ENCODE results near the gene ELMOD2.
A peak's percentile ranks its signal among the peaks of the same experiment; 100 is the strongest.
"Not testable (repeated sequence)": the region's sequence is repeated elsewhere in the genome, so short reads cannot be mapped to it uniquely, and the experiment has no call there.

ELMOD2 gene

GRCh38 chr4:140523857-140524742, at the start of gene ELMOD2:
Gene ELMOD2 (plus strand): TSS chr4:140524168. CDS start chr4:140525429, 1,261 bp downstream.
- DNase-seq (ENCODE audit: low spot score) = peak; percentile 98

GRCh38 chr4:140483445-140483844, 40.5 kb upstream of the ELMOD2 start:
- DNase-seq (ENCODE audit: low spot score) = no peak

- no peak for DNase-seq (ENCODE audit: low spot score)
These were observed 38.0 kb upstream of the ELMOD2 start for GRCh38 chr4:140485939-140486338.

GRCh38 chr4:140497405-140497746, 26.6 kb upstream of the ELMOD2 start:
- no peak for DNase-seq (ENCODE audit: low spot score)

- no peak for DNase-seq (ENCODE audit: low spot score)
These were observed 26.0 kb upstream of the ELMOD2 start, which contains the start of gene MGAT4D for GRCh38 chr4:140497747-140498636. Gene MGAT4D (minus strand): TSS chr4:140498293. CDS start chr4:140498222, 71 bp downstream.

- no peak for DNase-seq (ENCODE audit: low spot score)
These were observed 24.6 kb upstream of the ELMOD2 start for GRCh38 chr4:140499391-140499790.

- no peak for DNase-seq (ENCODE audit: low spot score)
These were observed 19.7 kb upstream of the ELMOD2 start for GRCh38 chr4:140504261-140504660.

GRCh38 chr4:140513765-140514164, 10.2 kb upstream of the ELMOD2 start:
- DNase-seq (ENCODE audit: low spot score) = not testable (repeated sequence)

GRCh38 chr4:140515423-140515822, 8.5 kb upstream of the ELMOD2 start:
- no peak for DNase-seq (ENCODE audit: low spot score)

GRCh38 chr4:140523370-140523856, 555 bp upstream of the ELMOD2 start:
- no peak for DNase-seq (ENCODE audit: low spot score)

- no peak for DNase-seq (ENCODE audit: low spot score)
These were observed 5.5 kb downstream of the ELMOD2 start for GRCh38 chr4:140529434-140529833.

- no peak for DNase-seq (ENCODE audit: low spot score)
These were observed 10.0 kb downstream of the ELMOD2 start for GRCh38 chr4:140533951-140534480.

GRCh38 chr4:140556372-140557085, 32.6 kb downstream of the ELMOD2 start:
- DNase-seq (ENCODE audit: low spot score) = peak; percentile 29

GRCh38 chr4:140557831-140558435, 34.0 kb downstream of the ELMOD2 start:
- no peak for DNase-seq (ENCODE audit: low spot score)

GRCh38 chr4:140559696-140560095, 35.7 kb downstream of the ELMOD2 start:
- no peak for DNase-seq (ENCODE audit: low spot score)

GRCh38 chr4:140568507-140569306, 44.7 kb downstream of the ELMOD2 start, which contains the start of gene UCP1:
Gene UCP1 (minus strand): TSS chr4:140568961. CDS start chr4:140568729, 232 bp downstream.
- DNase-seq (ENCODE audit: low spot score) = no peak

GRCh38 chr4:140569307-140569638, 45.3 kb downstream of the ELMOD2 start:
- DNase-seq (ENCODE audit: low spot score) = no peak

GRCh38 chr4:140571620-140572019, 47.7 kb downstream of the ELMOD2 start:
- DNase-seq (ENCODE audit: low spot score) = no peak

- no peak for DNase-seq (ENCODE audit: low spot score)
These were observed 51.5 kb downstream of the ELMOD2 start for GRCh38 chr4:140575489-140575888.

- DNase-seq (ENCODE audit: low spot score) = no peak
These were observed 55.3 kb downstream of the ELMOD2 start for GRCh38 chr4:140579278-140579677.

All from CD4-positive, alpha-beta T cell treated with Interleukin-2 at 100 ng/mL for 4 hours (primary cell).